IMR-90 (cell line): ENCODE measurements around the gene FMNL3. TPM values are rescaled to one million over a fixed set of nuclear protein-coding genes. Genes with fewer than 3 reads are reported as not detected.
"Not testable (repeated sequence)": the region's sequence is repeated elsewhere in the genome, so short reads cannot be mapped to it uniquely, and the experiment has no call there.

Experiments
- ATAC-seq: fragments of 200-7000 bp; cut with Tn5 transposase; 2 replicates; pipeline ENCODE4 v1.9.1; 2020; ENCODE audit warnings: low read depth, mild to moderate bottlenecking, moderate library complexity
- BruUV-seq: library from RNA; stranded (reverse); fragments of 400-500 nt; replicated peaks from 2 replicates; lab custom pipeline; 2021; lab: Mats Ljungman, UMichigan
- CTCF ChIA-PET: fragments of 300-600 bp; formaldehyde crosslinking; extraction: SDS; loops from one replicate; lab custom pipeline; 2021; ENCODE audit warnings: antibody characterized with exemption; lab: Yijun Ruan, JAX
- POLR2A ChIA-PET: fragments of 300-600 bp; sonication (Branson Sonifier 250); formaldehyde crosslinking; loops from one replicate; lab custom pipeline; 2022; ENCODE audit warnings: antibody characterized with exemption; ENCODE audit not compliant: unreplicated experiment; lab: Charles Lee
- DNase-seq: peaks from one replicate; pipeline ENCODE4 v3.0.0; 2013
- H2AFZ ChIP-seq: replicated peaks from 2 replicates; pipeline ENCODE3; 2013; ENCODE audit warnings: low read length, mild to moderate bottlenecking; ENCODE audit not compliant: poor library complexity
- H2AK5ac ChIP-seq: 2 replicates; pipeline ENCODE4 v1.6.1; 2013; ENCODE audit warnings: low read depth, low read length, inconsistent platforms
- H2AK9ac ChIP-seq: replicated peaks from 2 replicates; pipeline ENCODE3; 2013; ENCODE audit warnings: mild to moderate bottlenecking, low read depth, low read length, moderate library complexity; ENCODE audit not compliant: poor library complexity
- H2BK120ac ChIP-seq: 2 replicates; pipeline ENCODE4 v1.6.1; 2013; ENCODE audit warnings: low read depth, low read length, inconsistent platforms
- H2BK15ac ChIP-seq: 3 replicates; pipeline ENCODE4 v1.6.1; 2013; ENCODE audit warnings: low read depth, low read length, inconsistent platforms
- H2BK20ac ChIP-seq: 2 replicates; pipeline ENCODE4 v1.6.1; 2013; ENCODE audit warnings: low read depth, mild to moderate bottlenecking, inconsistent platforms, low read length, moderate library complexity
- H2BK5ac ChIP-seq: 2 replicates; pipeline ENCODE4 v1.6.1; 2013; ENCODE audit warnings: mild to moderate bottlenecking, low read depth, low read length, inconsistent platforms; ENCODE audit not compliant: poor library complexity, severe bottlenecking
- H3K14ac ChIP-seq: replicated peaks from 2 replicates; pipeline ENCODE4 v1.6.1; 2013; ENCODE audit warnings: low read depth, low read length, inconsistent platforms
- H3K18ac ChIP-seq: 2 replicates; pipeline ENCODE4 v1.6.1; 2013; ENCODE audit warnings: low read depth, low read length, control low read depth
- H3K23ac ChIP-seq: 2 replicates; pipeline ENCODE4 v1.6.1; 2013; ENCODE audit warnings: low read depth, low read length, inconsistent platforms
- H3K27ac ChIP-seq: 2 replicates; pipeline ENCODE4 v1.5.1; 2013; ENCODE audit warnings: mild to moderate bottlenecking, control low read depth, low read length; ENCODE audit not compliant: insufficient read depth
- H3K27me3 ChIP-seq: 2 replicates; pipeline ENCODE4 v1.6.1; 2013; ENCODE audit warnings: low read length; ENCODE audit not compliant: control insufficient read depth, insufficient read depth
- H3K36me3 ChIP-seq: 2 replicates; pipeline ENCODE4 v1.6.1; 2013; ENCODE audit warnings: low read length, mixed read lengths; ENCODE audit not compliant: control insufficient read depth, insufficient read depth
- H3K4ac ChIP-seq: 2 replicates; pipeline ENCODE4 v1.6.1; 2013; ENCODE audit warnings: low read depth, low read length, inconsistent platforms
- H3K4me1 ChIP-seq: 2 replicates; pipeline ENCODE4 v1.6.1; 2013; ENCODE audit warnings: low read length, mixed read lengths; ENCODE audit not compliant: control insufficient read depth, insufficient read depth
- H3K4me2 ChIP-seq: 2 replicates; pipeline ENCODE4 v1.6.1; 2013; ENCODE audit warnings: low read depth, mild to moderate bottlenecking, control low read depth, low read length, moderate library complexity
- H3K4me3 ChIP-seq: 2 replicates; pipeline ENCODE4 v1.5.1; 2013; ENCODE audit warnings: low read depth, mild to moderate bottlenecking, control low read depth, low read length, moderate library complexity; ENCODE audit not compliant: insufficient read depth
- H3K56ac ChIP-seq: 2 replicates; pipeline ENCODE4 v1.6.1; 2013; ENCODE audit warnings: low read length, inconsistent platforms; ENCODE audit not compliant: insufficient read depth; ENCODE audit errors: extremely low read depth
- H3K79me1 ChIP-seq, 2 experiments: 2 replicates each; pipeline ENCODE4 v1.6.1; 2013; ENCODE audit warnings: low read length in 2 of 2, inconsistent platforms in 1 of 2, low read depth in 1 of 2
- H3K9ac ChIP-seq: 2 replicates; pipeline ENCODE4 v1.6.1; 2013; ENCODE audit warnings: low read depth, low read length, control low read depth
- H3K9me1 ChIP-seq: 2 replicates; pipeline ENCODE4 v1.6.1; 2013; ENCODE audit warnings: low read length, inconsistent platforms; ENCODE audit not compliant: insufficient read depth
- H3K9me3 ChIP-seq: 2 replicates; pipeline ENCODE4 v1.6.1; 2013; ENCODE audit warnings: low read length; ENCODE audit not compliant: control insufficient read depth, insufficient read depth
- H4K20me1 ChIP-seq: 2 replicates; pipeline ENCODE4 v1.6.1; 2013; ENCODE audit warnings: low read length, inconsistent platforms; ENCODE audit not compliant: insufficient read depth
- H4K5ac ChIP-seq: 2 replicates; pipeline ENCODE4 v1.6.1; 2013; ENCODE audit warnings: mild to moderate bottlenecking, low read depth, low read length, control low read depth
- H4K8ac ChIP-seq, 2 experiments: 2 replicates each; pipeline ENCODE4 v1.6.1; 2013; ENCODE audit warnings: low read depth in 2 of 2, low read length in 2 of 2, control low read depth in 1 of 2, inconsistent platforms in 1 of 2
- H4K91ac ChIP-seq: 2 replicates; pipeline ENCODE4 v1.6.1; 2013; ENCODE audit warnings: low read depth, low read length, inconsistent platforms; ENCODE audit not compliant: insufficient read depth
- BHLHE40 ChIP-seq: fragments of 150-350 bp; IDR thresholded peaks from 2 replicates; pipeline ENCODE4 v1.6.1; 2016; ENCODE audit warnings: mild to moderate bottlenecking, low read depth, low read length
- CEBPB ChIP-seq: IDR thresholded peaks from 2 replicates; pipeline ENCODE4 v1.6.1; 2012; ENCODE audit warnings: low read depth, low read length, improper control_type of control experiment
- MXI1 ChIP-seq: IDR thresholded peaks from 2 replicates; pipeline ENCODE4 v1.6.1; 2012; ENCODE audit warnings: low read depth, mild to moderate bottlenecking, low read length, moderate library complexity, borderline replicate concordance
- RAD21 ChIP-seq: IDR thresholded peaks from 2 replicates; pipeline ENCODE4 v1.6.1; 2012; ENCODE audit warnings: low read length, improper control_type of control experiment
- SMC3 ChIP-seq: fragments of 150-350 bp; IDR thresholded peaks from 2 replicates; pipeline ENCODE4 v1.6.1; 2016; ENCODE audit warnings: low read depth, mild to moderate bottlenecking, antibody characterized with exemption, low read length, moderate library complexity
- WGBS, 2 experiments: methylation state at CpG; one replicate each; pipeline versions ENCODE4 v1.1.5 to v1.1.7; 2013; ENCODE audit warnings: missing lambda C conversion rate in 2 of 2; ENCODE audit not compliant: insufficient read length in 1 of 2; ENCODE audit errors: extremely low coverage in 2 of 2; 5-methylcytosine and 5-hydroxymethylcytosine counted together
- dilution Hi-C: fragments of 300-500 bp; cut with HindIII; formaldehyde crosslinking; loops from one replicate; pipeline ENCODE4 v1.14.3; 2018; ENCODE audit warnings: low sequenced_read_pairs; ENCODE audit not compliant: unreplicated experiment
- in situ Hi-C: fragments of 300-500 bp; cut with MboI; formaldehyde crosslinking; loops from 3 replicates; pipeline ENCODE4 v1.14.3; 2019; ENCODE audit warnings: low sequenced_read_pairs, inconsistent platforms, mixed read lengths
- intact Hi-C: fragments of 100-400 bp; cut with micrococcal nuclease; formaldehyde crosslinking; loops from 2 replicates; pipeline ENCODE4 v1.10.0; 2022
- polyA plus RNA-seq, 3 experiments: library from polyadenylated mRNA; depleted of rRNA; stranded (reverse); fragments of >200 nt; gene quantifications; 2 replicates each; pipeline ENCODE4 v1.2.3, GENCODE V29; 2012; ENCODE audit warnings: low replicate concordance in 1 of 3
- total RNA-seq: library from RNA; depleted of rRNA; stranded (reverse); fragments of >200 nt; gene quantifications from 2 replicates; pipeline ENCODE4 v1.2.3, GENCODE V29; 2012

The FMNL3 gene
- total and polyA plus RNA-seq, 2 of the 4 experiments (the other 2 are of a cell fraction) = 16.3 to 36.4 TPM

DNA sequence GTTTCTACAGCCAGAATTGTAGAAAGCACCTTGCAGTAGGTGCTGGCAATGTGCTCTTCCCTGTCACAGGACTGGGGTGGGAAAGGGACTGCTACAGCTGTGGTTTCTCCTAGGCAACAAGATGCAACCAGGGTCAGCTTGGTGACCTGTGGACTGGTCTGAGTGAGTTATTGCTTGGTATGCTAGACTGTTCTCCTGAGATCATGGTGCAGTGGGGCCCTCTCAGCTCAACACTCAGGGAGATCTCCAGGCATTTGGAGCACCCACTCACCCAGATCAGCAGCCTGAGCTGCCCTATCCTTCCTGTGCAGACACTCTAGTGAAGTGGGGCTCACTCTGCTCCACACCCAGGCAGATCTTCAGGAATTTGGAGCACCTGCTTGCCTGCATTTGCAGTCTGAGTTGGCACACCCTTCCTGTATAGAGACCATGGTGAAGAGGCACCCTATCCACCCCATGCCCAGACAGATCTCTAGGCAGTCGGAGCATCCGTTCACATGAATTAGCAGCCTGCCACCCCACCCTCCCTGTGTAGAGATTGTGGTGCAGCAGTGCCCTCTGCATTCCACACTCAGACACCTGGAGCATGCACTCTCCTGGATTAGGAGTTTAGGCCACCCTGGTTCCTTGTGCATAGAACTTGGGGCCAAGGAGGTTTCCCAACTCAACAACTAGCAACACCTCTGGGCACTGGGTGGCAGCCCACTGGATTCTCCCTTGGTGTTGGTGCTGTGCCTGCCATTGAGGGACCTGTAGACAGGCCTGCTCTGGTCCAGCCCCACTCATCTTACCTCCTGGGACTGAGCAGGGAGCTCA is 97.9 kb downstream of the FMNL3 start:
- H3K9ac ChIP-seq = no peak overlapping the region
- no peak overlapping the region for H4K5ac ChIP-seq
- BruUV-seq = no TSS peak
- ATAC-seq = 0 out of 2 replicates have a peak, but pooled peaks have one; percentile 27
- intact Hi-C loops (no loop called here), dilution Hi-C loops (no loop called here), in situ Hi-C loops (no loop called here)
- H3K4ac ChIP-seq = no peak overlapping the region
- H3K18ac ChIP-seq = no peak overlapping the region
- H3K27ac ChIP-seq = no peak overlapping the region
- no peak overlapping the region for H2AFZ ChIP-seq
- no peaks in the 10 kb centered on the region for H3K27me3 ChIP-seq
- no peak overlapping the region for H2BK5ac ChIP-seq
- no peak overlapping the region for H3K4me3 ChIP-seq
- H2BK15ac ChIP-seq = no peak overlapping the region
- H2BK20ac ChIP-seq = no peak overlapping the region
- no peak overlapping the region for H3K14ac ChIP-seq
- H3K79me1 ChIP-seq = no peaks in the 10 kb centered on the region
- H3K56ac ChIP-seq = no peak overlapping the region
- H3K4me1 ChIP-seq = no peaks in the 10 kb centered on the region
- no CpG with 5 or more reads among the region's 2 CpGs for WGBS, 2 experiments
- TF ChIP-seq MXI1 (no peak), SMC3 (no peak), BHLHE40 (no peak), CEBPB (no peak), RAD21 (no peak)
- no peak for DNase-seq
- H4K8ac ChIP-seq = no peak overlapping the region
- H3K4me2 ChIP-seq = no peak overlapping the region
- H2BK120ac ChIP-seq = no peak overlapping the region
- no peaks in the 10 kb centered on the region for H3K9me3 ChIP-seq
- no peaks in the 10 kb centered on the region for H3K36me3 ChIP-seq
- CTCF ChIA-PET = no interaction called here
- POLR2A ChIA-PET = no interaction called here
- H2AK9ac ChIP-seq = no peak overlapping the region
- no peaks in the 10 kb centered on the region; the same call in 1 of the 2 replicates for H3K9me1 ChIP-seq
- no peak overlapping the region for H4K91ac ChIP-seq
- no peak overlapping the region for H3K23ac ChIP-seq
- H2AK5ac ChIP-seq = no peak overlapping the region
- H4K20me1 ChIP-seq = no peaks in the 10 kb centered on the region

DNA sequence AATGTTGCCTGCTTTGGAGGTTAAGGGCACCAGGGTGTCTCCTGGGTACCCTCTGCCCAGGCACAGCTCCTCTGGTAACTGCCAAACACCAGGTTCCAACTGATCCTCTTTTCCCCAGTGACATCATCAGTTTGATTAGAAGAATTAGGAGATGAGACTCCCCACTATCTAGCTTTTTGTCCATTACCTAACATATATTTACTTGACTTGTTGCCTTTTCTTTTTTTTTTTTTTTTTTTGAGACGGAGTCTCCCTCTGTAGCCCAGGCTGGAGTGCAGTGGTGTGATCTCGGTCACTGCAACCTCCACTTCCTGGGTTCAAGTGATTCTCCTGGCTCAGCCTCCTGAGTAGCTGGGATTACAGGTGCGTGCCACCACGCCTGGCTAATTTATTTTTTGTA is 101.7 kb downstream of the FMNL3 start, which contains the start of gene FAM186B:
Gene FAM186B, minus strand, starts transcription at position 101 of the 400 bp plus-strand sequence. CDS start 162 bp downstream, outside the sequence.
- BruUV-seq, dilution Hi-C loops, CTCF ChIA-PET, H4K20me1 ChIP-seq, H3K14ac ChIP-seq, in situ Hi-C loops, H2BK120ac ChIP-seq, H3K36me3 ChIP-seq, H3K4me3 ChIP-seq, H2AFZ ChIP-seq, H3K9ac ChIP-seq, intact Hi-C loops, H2AK5ac ChIP-seq, H3K23ac ChIP-seq, H2BK15ac ChIP-seq, POLR2A ChIA-PET, H3K4me1 ChIP-seq, ATAC-seq, H2BK5ac ChIP-seq, H3K4ac ChIP-seq, H3K4me2 ChIP-seq, H3K9me3 ChIP-seq, H3K79me1 ChIP-seq, H3K18ac ChIP-seq, H3K56ac ChIP-seq, DNase-seq, H4K91ac ChIP-seq, H4K5ac ChIP-seq, H2AK9ac ChIP-seq, H3K9me1 ChIP-seq, H2BK20ac ChIP-seq, H4K8ac ChIP-seq, H3K27ac ChIP-seq, H3K27me3 ChIP-seq: not testable (repeated sequence)
- WGBS, 2 experiments = no CpG with 5 or more reads among the region's 4 CpGs
